Measurements from ENCODE around the gene CALML4.

- TF ChIP-seq CTCF (IDR thresholded peaks at IDR 0.05), result no peak
- TF ChIP-seq POLR2A (IDR thresholded peaks at IDR 0.05), result no peak
Observed at GRCh38 chr15:68208136-68208535, 3.0 kb upstream of the CALML4 start.
